HL-60 (cell line): ENCODE measurements around the gene TNNT2.

ENCODE experiments used
- DNase-seq, 2 experiments: peaks; one replicate each; pipeline ENCODE4 v3.0.0-alpha.2; 2010 to 2020; ENCODE audit warnings: low read depth in 1 of 2, low spot score in 1 of 2
- H3K27ac ChIP-seq: fragments of 250-450 bp; sonication (Bioruptor Pico); replicated peaks from 2 replicates; pipeline ENCODE4 v1.5.1; 2020; ENCODE audit warnings: mild to moderate bottlenecking, moderate library complexity
- H3K27me3 ChIP-seq: fragments of 250-450 bp; sonication (Bioruptor Pico); 2 replicates; pipeline ENCODE4 v1.5.1; 2021; ENCODE audit warnings: mild to moderate bottlenecking, moderate library complexity; ENCODE audit not compliant: insufficient read depth, poor library complexity, severe bottlenecking
- H3K4me3 ChIP-seq: replicated peaks from 2 replicates; pipeline ENCODE4 v1.5.1; 2011; ENCODE audit warnings: mild to moderate bottlenecking, control low read depth, low read length; ENCODE audit not compliant: insufficient read depth
- GABPA ChIP-seq: IDR thresholded peaks from 2 replicates; pipeline ENCODE4 v1.6.1; 2012; ENCODE audit warnings: low read depth
- POLR2AphosphoS5 ChIP-seq: IDR thresholded peaks from 2 replicates; pipeline ENCODE4 v1.6.1; 2012; ENCODE audit warnings: low read depth
- REST ChIP-seq: IDR thresholded peaks from 2 replicates; pipeline ENCODE4 v1.6.1; 2012; ENCODE audit warnings: low read depth; ENCODE audit not compliant: insufficient replicate concordance
- SPI1 ChIP-seq: IDR thresholded peaks from 2 replicates; pipeline ENCODE4 v1.6.1; 2012; ENCODE audit warnings: low read depth, mild to moderate bottlenecking, borderline replicate concordance
- TF ChIP-seq, protein P1 (sequence below): IDR thresholded peaks from one replicate; pipeline ENCODE4 v1.5.1; 2011; ENCODE audit warnings: low read length, control low read depth, inconsistent platforms; ENCODE audit not compliant: insufficient read depth

The TNNT2 gene

DNA sequence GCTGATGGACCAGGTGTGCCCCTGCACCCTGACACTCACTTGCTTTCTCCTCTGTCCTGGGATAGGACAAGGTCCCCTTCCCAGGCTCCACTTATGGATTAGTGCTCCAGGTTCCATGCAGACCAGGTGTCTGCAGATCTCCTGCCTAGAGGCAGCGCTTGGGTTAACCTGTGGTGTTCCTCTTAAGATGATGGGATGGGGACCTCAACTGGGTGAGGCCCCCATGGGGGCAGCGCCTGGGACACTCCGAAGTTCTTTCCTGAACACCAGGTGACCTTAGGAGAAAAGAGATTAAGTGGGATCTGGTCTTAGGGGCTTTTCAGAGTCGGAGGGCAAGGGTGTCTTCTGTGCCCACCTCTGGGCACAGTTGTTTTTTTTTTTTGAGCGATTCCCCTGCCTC lies 21.2 kb downstream of the TNNT2 start:
- H3K4me3 ChIP-seq = no peak overlapping the region

GRCh38 chr1:201355471-201355870 lies 22.0 kb downstream of the TNNT2 start:
- Histone ChIP-seq H3K27ac (no peak overlapping the region), H3K4me3 (no peak overlapping the region), H3K27me3 (no peaks in the 10 kb centered on the region)
- TF ChIP-seq SPI1 = no peak
- no peak for TF ChIP-seq POLR2AphosphoS5
- TF ChIP-seq, protein P1, sequence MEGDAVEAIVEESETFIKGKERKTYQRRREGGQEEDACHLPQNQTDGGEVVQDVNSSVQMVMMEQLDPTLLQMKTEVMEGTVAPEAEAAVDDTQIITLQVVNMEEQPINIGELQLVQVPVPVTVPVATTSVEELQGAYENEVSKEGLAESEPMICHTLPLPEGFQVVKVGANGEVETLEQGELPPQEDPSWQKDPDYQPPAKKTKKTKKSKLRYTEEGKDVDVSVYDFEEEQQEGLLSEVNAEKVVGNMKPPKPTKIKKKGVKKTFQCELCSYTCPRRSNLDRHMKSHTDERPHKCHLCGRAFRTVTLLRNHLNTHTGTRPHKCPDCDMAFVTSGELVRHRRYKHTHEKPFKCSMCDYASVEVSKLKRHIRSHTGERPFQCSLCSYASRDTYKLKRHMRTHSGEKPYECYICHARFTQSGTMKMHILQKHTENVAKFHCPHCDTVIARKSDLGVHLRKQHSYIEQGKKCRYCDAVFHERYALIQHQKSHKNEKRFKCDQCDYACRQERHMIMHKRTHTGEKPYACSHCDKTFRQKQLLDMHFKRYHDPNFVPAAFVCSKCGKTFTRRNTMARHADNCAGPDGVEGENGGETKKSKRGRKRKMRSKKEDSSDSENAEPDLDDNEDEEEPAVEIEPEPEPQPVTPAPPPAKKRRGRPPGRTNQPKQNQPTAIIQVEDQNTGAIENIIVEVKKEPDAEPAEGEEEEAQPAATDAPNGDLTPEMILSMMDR = no peak
- no peak for TF ChIP-seq GABPA
- no peak for TF ChIP-seq REST
- DNase-seq = no peak

More for the DNA sequence above, 21.2 kb downstream of the TNNT2 start:
- DNase-seq = no peak
- TF ChIP-seq POLR2AphosphoS5 = no peak
- TF ChIP-seq GABPA = no peak
- no peak for TF ChIP-seq REST
- TF ChIP-seq SPI1 = no peak
- TF ChIP-seq, protein P1 = no peak
- no peaks in the 10 kb centered on the region for H3K27me3 ChIP-seq
- H3K27ac ChIP-seq = no peak overlapping the region

- no peak for DNase-seq
- no peak overlapping the region for H3K4me3 ChIP-seq
- no peak for TF ChIP-seq POLR2AphosphoS5
- no peak for TF ChIP-seq GABPA
- TF ChIP-seq, protein P1 = no peak
- no peak overlapping the region for H3K27ac ChIP-seq
- no peaks in the 10 kb centered on the region for H3K27me3 ChIP-seq
Observed at GRCh38 chr1:201354901-201355295, 22.6 kb downstream of the TNNT2 start.
